Islet precursor cell (in vitro differentiated cells): ENCODE measurements around the gene SASS6.
A peak's percentile ranks its signal among the peaks of the same experiment; 100 is the strongest.

ENCODE experiments used
- DNase-seq: peaks from one replicate; pipeline ENCODE4 v3.0.0-alpha.2; 2018

SASS6 gene

DNA sequence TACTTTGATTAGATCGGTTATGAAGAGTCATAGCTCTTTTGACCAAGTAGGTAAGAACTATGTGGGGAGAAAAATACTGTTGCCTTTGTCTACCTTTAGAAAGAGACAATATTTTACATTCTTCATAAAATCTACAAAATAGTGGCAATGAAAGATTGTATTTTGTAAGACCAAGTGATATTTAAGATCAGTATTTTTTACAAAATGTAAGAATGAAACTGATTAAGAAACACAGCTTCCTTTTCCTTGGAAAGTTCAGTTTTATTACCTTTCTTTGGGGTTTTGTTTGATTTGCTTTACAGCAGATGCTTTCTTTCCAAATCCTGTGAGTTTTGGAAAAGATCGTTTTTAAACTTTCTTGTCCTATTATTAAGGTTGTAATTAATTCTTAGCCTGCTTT, 93.1 kb downstream of the SASS6 start:
- DNase-seq, result no peak

DNA sequence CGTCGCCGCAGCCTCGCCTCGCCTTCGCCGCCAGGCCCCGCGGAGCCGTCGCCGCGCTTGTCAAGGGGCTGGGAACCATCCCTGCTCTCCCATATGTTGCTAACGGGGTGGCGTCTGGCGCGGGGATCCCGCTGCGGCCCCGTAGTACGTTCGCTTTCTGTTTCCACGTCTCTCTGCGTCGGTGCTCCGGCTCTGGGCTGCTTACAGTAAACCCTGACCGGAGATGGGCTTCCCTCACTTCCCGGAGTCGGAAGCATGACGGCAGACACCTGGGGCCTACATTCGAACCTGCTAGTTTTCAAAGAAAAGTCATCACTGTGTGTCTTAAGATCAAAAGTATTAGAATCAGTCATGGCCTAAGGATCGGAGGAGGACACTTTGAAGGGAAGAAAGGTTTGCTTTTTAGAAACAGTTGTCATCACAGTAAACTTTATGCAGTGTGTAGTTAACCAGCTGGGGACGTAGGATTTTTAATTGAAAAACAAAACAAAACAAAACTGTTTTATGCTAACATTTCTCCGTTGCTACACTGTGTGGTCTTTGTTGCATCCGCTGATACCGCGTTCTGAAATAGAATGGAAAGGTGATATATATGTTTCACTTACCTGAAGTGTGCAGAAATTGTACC, 94.0 kb downstream of the SASS6 start:
- DNase-seq, result no peak

GRCh38 chr1:100037927-100038659, 94.6 kb downstream of the SASS6 start:
- peak; percentile 89 for DNase-seq

DNA sequence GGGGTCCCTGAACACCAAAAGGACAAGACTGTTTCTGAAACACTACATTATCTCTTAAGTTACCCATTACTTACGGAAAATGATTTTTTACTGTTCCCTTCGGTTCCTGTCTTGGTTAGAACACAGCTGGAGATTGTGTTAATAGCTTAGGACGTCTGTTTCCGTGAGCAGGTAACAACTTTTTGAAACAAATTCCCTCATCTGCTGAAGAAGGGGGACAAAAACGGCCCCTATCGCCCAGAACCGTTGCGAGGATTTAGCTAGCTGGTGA, 95.1 kb downstream of the SASS6 start:
- no peak for DNase-seq

- peak; percentile 86 for DNase-seq
Observed at GRCh38 chr1:100036718-100037655, 95.7 kb downstream of the SASS6 start.

- DNase-seq, result no peak
Observed at GRCh38 chr1:100035214-100035613, 97.5 kb downstream of the SASS6 start.

DNA sequence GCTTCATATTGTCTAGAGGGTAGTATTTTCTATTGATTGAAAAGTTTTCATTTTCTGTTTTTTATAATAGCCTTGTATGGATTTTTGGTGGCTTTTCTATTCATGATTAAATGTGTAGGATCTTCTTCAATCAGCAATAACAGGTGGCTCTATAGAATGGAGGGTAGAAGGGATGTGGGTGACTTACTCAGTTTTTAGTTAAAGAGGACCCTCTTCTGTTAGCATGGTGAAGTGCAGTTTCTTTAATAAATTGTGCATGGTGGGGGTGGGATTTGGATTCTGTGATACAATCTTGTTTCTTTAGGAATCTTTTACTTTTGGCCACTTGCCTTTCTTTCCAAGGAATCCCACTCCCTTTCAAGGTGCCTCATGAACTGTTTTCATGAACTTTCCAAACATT, 98.3 kb downstream of the SASS6 start:
- DNase-seq, result no peak
